ENCODE data around the gene EIF2AK2. TPM values are rescaled to one million over a fixed set of nuclear protein-coding genes. Genes with fewer than 3 reads are reported as not detected.

EIF2AK2 gene
- total RNA-seq, 1 donor from 2014 or later: 57.1 TPM

- TF ChIP-seq, protein P1, sequence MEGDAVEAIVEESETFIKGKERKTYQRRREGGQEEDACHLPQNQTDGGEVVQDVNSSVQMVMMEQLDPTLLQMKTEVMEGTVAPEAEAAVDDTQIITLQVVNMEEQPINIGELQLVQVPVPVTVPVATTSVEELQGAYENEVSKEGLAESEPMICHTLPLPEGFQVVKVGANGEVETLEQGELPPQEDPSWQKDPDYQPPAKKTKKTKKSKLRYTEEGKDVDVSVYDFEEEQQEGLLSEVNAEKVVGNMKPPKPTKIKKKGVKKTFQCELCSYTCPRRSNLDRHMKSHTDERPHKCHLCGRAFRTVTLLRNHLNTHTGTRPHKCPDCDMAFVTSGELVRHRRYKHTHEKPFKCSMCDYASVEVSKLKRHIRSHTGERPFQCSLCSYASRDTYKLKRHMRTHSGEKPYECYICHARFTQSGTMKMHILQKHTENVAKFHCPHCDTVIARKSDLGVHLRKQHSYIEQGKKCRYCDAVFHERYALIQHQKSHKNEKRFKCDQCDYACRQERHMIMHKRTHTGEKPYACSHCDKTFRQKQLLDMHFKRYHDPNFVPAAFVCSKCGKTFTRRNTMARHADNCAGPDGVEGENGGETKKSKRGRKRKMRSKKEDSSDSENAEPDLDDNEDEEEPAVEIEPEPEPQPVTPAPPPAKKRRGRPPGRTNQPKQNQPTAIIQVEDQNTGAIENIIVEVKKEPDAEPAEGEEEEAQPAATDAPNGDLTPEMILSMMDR (IDR thresholded peaks at IDR 0.05): no peak
Measured at GRCh38 chr2:37125416-37125815, 31.4 kb downstream of the EIF2AK2 start.

DNA sequence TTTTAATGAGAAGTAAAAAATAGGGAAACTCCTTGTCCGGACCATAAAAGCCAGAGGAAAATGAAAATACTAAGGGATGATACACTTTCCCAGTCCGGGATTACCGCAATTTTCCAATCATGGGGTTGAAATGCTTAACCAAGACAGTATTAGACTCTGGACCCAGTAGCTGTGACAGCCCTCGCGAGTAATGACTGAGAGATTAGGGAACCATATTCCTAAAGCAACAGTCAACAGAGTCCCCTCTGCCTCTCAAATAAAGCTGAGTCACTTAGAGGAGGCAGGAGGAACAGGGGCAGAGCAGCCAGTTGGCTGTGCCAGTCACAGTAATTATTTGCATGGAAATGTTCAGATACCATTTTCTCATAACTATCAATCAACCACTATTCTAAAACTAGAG, 37.6 kb downstream of the EIF2AK2 start:
- Histone ChIP-seq H3K36me3 (peaks cover 81% of the 10 kb centered on the region), H3K27me3 (no peaks in the 10 kb centered on the region), H3K9me3 (no peaks in the 10 kb centered on the region), H3K4me1 (no peaks in the 10 kb centered on the region), H3K27ac (no peak overlapping the region), H3K4me3 (no peak overlapping the region)
- TF ChIP-seq, protein P1 (IDR thresholded peaks at IDR 0.05): no peak
- intact Hi-C loops (cut with DNase I): no loop called here
- DNase-seq: no peak
- no peak for ATAC-seq

More at GRCh38 chr2:37125416-37125815, 31.4 kb downstream of the EIF2AK2 start:
- H3K27ac ChIP-seq: no peak overlapping the region
- H3K9me3 ChIP-seq: no peaks in the 10 kb centered on the region
- intact Hi-C loops (cut with DNase I): no loop called here
- no peaks in the 10 kb centered on the region for H3K27me3 ChIP-seq
- H3K36me3 ChIP-seq: peaks cover 82% of the 10 kb centered on the region
- no peaks in the 10 kb centered on the region for H3K4me1 ChIP-seq
- no peak for ATAC-seq
- no peak for DNase-seq
- H3K4me3 ChIP-seq: no peak overlapping the region

DNA sequence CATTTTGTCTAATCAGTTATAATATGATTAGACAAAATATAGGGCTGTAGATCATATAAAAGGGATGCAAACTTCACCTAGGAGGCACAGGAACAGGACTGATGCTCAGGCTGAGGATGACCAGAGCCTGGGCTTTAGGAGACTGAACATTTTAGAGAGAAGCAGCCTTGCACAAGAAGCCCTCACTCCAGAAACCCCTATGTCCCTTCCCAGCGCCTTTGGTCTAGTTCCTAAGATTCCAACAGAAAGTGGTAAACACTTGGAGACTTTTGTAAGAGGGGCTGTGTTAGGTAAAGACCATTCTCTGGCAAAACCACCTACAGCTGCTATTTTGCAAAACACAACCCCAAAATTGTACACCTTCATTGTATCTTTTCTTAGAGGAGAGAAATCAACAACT, 39.2 kb downstream of the EIF2AK2 start:
- DNase-seq (no peak), ATAC-seq (no peak)
- Histone ChIP-seq H3K36me3 (peaks cover 83% of the 10 kb centered on the region), H3K4me1 (no peaks in the 10 kb centered on the region), H3K9me3 (no peaks in the 10 kb centered on the region), H3K4me3 (no peak overlapping the region), H3K27ac (no peak overlapping the region), H3K27me3 (no peaks in the 10 kb centered on the region)
- TF ChIP-seq, protein P1 (IDR thresholded peaks at IDR 0.05): no peak
- intact Hi-C loops (cut with DNase I): no loop called here

DNA sequence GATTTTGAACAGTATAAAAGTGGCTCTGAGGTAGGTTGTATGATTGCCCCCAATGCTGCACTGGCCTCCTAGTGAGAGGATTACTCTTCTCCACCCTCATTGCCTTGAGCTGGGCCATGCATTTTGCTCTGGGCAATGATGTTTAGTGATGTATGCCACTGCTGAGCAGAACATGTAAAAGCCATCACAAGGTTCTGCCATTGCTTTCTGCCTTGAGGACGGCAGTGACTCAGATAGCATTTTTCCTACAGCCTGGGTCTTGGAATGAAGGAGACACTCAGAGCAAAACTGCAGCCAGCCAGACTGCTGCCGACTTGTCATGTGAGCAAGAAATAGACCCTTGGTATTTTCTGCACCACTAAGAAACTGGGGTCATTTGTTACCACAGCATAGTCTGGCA, 44.8 kb downstream of the EIF2AK2 start:
- TF ChIP-seq, protein P1 (IDR thresholded peaks at IDR 0.05): no peak
- no peak overlapping the region for H3K4me3 ChIP-seq
- intact Hi-C loops (cut with DNase I): no loop called here
- no peaks in the 10 kb centered on the region for H3K27me3 ChIP-seq
- H3K9me3 ChIP-seq: no peaks in the 10 kb centered on the region
- peaks cover 87% of the 10 kb centered on the region for H3K36me3 ChIP-seq
- DNase-seq (no peak), ATAC-seq (no peak)
- no peak overlapping the region for H3K27ac ChIP-seq
- no peaks in the 10 kb centered on the region for H3K4me1 ChIP-seq

DNA sequence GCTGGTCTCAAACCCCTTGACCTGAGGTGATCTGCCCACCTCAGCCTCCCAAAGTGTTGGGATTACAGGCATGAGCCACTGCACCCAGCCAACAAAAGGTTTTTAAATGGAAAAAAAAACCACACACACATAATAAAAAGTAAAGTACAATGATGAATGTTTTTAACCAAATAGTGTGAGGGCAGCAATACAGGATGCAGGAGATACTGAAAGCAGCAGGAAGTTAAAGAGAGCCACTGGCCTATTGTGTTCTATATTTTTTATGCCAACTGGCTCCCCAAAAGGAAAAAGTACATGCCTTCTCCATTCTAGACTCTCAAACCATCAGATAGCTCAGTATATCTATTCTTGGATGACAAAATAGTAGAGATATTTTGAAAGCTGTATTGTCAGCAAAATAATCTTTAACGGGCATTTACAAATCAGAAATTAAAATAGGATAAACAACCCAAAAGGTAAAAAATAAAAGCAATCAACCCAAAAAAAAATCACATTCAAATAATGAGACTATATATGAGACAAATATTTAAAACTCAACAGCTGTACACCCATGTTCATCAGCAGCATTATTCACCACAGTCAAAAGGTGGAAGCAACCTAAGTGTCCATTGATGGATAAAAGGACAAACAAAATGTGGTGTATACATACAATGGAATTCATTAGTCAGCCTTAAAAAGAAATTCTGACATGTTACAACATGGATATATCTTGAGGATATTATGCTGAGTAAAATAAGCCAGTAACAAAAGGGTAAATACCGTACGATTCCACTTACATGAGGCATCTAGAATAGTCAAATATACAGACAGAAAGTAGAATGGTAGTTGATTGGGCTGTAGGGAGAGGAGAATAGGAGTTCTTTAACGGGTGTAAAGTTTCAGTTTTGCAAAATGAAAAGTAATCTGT, 46.2 kb downstream of the EIF2AK2 start:
- Histone ChIP-seq H3K27ac (no peak overlapping the region), H3K4me3 (no peak overlapping the region), H3K36me3 (peaks cover 87% of the 10 kb centered on the region), H3K9me3 (no peaks in the 10 kb centered on the region), H3K4me1 (no peaks in the 10 kb centered on the region), H3K27me3 (no peaks in the 10 kb centered on the region)
- intact Hi-C loops (cut with DNase I): no loop called here
- ATAC-seq (no peak), DNase-seq (no peak)
- TF ChIP-seq, protein P1 (IDR thresholded peaks at IDR 0.05): no peak

Measured in upper lobe of right lung (tissue), 1 donor.